ENCODE data around the gene ETFA.

- TF ChIP-seq EZH2phosphoT487 (IDR thresholded peaks at IDR 0.05; ENCODE audit: low read length), result no peak
- TF ChIP-seq CTCF (IDR thresholded peaks at IDR 0.05; ENCODE audit: low read length), result no peak
Measured at GRCh38 chr15:76324066-76324465, 12.8 kb upstream of the ETFA start.
